RPMI7951 (cell line): ENCODE data around the gene USE1. TPM values are rescaled to one million over a fixed set of nuclear protein-coding genes. Genes with fewer than 3 reads are reported as not detected.

Experiments
- DNase-seq: peaks from one replicate; pipeline ENCODE4 v3.0.0-alpha.2; 2012; ENCODE audit warnings: low read depth
- total RNA-seq: library from RNA; depleted of rRNA; stranded (reverse); fragments of >200 nt; shearing (Covaris generic); gene quantifications from 2 replicates; pipeline ENCODE4 v1.2.3, GENCODE V29; 2014

USE1 gene
- total RNA-seq, 1 experiment from 2014 or later, result 38.6 TPM

GRCh38 chr19:17235971-17236777, 21.0 kb downstream of the USE1 start:
- DNase-seq, result peak; percentile 60

- DNase-seq, result no peak
These were observed 21.8 kb downstream of the USE1 start for GRCh38 chr19:17236811-17237543.

DNA sequence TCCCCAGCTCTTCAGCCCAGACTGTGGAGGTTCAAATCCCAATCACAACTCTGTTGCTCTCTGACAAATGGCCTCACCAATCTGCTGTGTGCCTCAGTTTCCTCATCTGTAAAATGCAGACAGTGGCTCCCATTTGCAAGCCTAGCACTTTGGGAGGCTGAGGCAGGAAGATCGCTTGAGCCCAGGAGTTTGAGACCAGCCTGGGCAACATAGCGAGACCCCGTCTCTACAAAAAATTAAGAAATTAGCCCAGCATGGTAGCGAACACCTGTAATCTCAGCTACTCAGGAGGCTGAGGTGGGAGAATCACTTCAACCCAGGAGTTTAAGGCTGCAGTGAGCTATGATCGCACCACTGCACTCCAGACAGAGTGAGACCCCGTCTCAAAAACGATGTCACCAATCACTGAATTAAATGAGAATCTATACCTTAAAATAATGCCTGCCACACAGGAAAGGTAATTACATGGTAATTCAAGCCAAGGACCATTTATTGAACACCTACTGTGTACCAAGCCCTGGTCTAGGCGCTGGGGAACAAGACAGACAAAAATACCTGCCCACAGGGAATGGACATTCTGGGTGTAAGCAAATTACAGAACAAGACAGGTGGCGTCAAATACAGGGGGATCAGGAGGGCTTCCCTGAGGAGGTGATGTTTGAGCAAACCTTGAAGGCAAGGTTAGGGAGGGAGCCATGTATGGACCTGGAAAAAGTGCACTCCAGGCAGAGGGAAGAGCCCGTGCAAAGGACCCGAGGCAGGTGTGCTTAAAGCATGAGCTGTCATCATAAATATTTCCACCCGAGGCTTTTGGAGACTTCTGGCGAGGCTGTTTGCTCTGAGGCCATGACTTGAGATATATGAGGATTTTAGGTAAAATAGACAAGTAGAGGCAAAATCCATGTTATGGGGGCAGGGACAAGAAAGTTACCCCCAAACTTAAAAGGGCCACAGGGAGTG, 22.9 kb downstream of the USE1 start:
- no peak for DNase-seq

- no peak for DNase-seq
These were observed 25.1 kb downstream of the USE1 start for GRCh38 chr19:17240062-17240752.

DNA sequence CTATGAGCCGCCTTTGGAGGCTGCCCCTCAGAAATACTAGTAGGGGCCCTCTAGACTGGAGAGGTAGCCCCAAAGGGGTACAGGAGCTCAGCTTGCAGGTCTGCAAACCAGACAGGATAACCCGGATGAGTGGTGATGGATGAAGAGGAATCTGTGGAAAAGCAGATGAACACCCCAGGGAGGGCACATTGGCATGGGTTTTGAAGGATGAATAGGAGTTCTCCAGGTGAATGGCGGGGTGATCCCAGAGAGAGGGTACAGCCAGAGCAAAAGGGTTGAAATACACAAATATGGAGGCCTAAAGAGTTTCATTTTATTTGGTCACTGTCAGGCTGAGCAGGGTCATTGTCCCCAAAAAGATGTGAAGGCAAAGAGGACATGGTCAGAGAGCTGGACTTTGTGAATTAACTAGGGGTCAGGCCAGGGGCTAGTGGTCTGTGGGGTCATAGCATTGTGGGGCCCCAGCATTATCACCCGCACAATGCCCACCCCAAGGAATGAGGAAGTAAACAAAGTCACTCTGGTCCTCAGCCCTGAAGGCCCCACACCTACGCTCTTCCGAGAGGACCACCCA, 25.8 kb downstream of the USE1 start:
- DNase-seq, result no peak

DNA sequence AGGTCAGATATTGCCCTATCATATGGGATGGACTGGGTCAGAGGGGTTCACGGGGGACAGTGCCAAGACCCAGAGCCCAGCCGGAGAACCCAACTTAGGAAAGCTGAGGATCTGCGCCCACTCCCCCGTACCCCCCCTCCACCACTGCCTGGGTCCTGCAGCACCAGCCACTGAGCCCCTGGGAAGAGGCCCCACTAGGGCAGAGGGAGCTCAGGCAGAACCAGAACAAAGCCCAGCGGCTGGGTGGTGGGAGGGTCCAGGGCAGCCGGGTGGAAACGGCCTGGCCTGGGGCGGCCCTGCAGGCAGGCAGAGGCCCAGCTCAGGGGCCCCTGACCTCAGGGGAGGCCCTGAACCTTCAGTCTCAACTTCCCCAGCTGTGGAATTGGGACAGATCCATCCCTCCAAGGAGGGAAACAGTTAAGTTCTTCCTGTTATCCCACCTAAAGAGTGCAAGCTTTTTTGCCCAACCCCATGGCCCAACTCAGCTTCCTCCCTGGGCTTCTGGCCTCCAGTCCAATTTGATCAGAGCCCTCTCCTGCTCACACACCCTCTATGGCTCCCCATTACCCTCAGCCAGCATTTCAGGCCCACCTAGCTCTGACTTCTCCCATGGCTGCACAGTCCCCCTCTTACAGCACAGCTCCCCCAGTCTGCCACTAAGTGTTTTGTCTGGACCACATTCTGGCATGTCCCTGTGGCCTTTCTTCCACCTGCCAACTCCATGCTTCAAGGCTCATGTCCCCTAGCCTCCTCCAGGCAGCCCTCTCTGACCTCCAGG, 27.5 kb downstream of the USE1 start:
- no peak for DNase-seq

DNA sequence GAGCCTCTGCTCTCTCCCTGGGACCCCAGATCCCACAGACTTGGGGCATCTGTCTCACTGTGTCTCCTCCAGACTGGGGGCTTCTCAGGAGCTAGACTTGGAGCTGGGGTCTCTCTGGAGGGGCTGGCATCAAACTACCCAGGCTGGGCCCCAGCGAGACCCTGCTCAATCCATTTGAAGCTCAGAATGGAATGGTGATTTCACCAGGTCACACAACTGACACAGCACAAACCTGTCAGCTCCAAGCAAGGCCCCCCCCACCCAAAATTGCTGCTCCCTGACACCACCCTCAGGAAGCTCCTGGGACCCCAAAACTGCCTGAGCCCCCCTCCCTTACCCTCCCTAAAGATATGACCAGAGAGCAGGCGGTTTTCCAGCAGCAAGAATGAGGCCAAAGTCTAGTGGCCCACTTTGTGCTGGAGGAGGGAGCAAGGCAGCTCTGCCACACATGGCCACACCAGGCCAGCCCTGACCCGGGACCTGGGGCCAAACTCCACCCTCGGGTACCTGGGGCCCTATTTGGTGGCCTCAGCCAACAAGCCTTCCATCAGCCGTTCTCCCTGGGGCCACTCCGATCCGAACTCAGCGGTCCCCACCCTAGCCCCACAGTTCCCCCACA, 28.2 kb downstream of the USE1 start:
- no peak for DNase-seq

DNA sequence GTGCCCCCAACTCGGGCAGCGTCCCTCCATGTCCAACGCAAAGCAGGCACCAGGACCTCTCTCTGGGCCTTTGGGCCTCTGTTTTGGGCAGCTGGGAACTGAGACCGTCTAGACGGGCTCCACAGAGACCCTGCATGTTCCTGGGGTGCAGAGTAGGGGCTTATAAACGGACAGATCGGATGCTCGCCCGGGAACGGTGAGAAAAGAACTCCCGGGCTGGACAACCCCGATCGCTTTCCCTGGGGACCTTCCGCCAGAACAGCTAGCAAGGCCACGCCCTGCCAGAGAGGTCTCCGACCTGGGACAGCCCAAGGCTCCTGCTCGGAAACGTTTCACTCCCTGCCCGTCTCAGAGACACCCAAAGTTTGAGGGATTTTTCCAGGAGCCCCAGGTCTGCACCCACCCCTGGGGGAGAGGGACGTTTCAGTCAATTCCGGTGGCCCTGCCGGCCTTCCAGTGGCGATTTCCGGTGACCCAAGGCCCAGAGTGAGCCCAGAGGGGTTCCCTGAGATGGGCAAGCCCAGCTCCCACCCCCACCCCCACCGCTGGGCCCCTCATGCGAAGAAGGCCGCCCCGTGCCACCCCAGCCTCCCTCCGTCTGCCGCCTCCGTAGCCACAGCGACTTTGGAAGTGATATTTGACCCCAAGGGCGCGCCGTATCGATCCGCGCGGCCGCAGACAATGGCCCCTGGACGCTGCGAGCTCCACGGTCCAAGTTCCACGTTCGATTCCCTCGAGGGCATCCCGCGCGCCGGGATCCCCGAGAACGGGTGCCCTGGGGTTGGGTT, 28.9 kb downstream of the USE1 start:
- peak; percentile 60 for DNase-seq

GRCh38 chr19:17244618-17245534, 29.7 kb downstream of the USE1 start:
- no peak for DNase-seq

GRCh38 chr19:17245535-17245984, 30.4 kb downstream of the USE1 start, which contains the start of gene NR2F6:
Gene NR2F6, minus strand, starts transcription at chr19:17245919. Its CDS starts 699 bp downstream, at chr19:17245220.
- no peak for DNase-seq

DNA sequence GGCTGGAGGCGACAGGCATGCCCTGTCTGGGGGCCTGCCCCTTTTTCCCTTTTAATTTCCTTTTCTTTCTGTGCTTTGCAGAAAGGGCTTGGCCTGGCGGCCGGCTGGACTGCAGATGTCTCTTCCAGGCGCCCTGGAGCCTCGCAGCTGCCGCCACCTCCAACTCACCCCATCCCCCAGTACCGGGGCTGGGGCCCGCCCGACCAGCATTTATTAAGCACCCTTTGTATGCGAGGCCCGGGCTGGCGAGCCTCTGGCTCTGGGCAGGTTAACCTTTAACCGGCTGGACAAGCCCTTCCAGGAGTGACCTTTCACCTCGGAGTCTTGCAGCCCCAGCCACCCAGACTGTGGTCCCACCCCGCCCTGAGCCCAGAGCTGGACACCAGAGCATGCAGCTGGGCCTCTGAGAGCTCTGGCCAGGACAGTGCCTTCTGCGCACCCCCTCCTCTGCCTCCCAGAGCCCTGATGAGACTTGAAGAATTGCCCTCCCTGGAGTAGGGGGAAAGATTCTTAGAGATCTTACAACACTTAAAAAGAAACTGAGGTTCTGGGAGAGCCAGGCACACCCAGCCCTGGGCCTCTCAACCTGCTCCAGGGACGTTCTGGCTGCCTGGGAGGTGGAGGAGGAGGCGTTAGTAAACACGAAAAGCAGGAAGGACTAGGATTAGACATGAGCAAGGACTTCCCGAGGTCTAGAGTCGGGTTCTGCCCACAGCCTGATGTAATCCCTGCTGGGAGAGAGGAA, 31.7 kb downstream of the USE1 start:
- DNase-seq, result no peak

DNA sequence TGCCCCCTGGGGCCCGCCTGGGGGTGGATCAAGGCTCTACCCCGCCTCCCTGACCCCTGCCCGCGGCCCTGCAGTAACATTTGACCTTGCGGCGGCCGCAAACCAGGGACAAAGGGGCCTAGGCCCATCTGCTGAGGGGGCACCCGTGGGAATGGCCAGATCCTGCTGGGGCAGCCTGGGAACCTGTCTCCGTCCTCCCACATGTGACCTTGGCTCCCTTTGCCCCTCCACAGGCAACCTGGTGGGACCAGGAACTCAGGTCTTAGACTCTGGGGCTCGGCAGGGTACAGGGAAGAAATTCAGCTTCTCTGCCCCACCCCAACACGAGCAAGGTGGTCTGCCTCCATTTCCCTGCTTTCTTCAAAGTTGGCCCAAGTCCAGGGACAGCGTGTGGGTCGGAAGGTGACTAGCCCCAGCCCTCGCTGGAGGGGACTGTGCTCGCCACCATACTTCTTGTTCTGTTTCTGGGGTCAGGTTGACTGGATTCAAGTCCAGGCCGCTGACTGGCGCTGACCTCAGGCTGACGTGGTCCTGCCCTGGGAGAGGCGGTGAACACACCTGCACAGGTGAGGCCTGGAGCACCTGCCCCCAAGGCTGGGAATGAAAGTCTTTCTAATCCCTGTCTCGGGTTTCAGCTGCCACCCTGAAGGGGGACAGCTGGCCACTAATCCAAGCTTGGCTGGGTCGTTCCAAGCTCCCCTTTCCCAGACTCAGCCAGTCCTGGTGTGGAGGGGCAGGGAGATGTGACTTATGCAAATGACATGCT, 33.0 kb downstream of the USE1 start:
- DNase-seq, result no peak

DNA sequence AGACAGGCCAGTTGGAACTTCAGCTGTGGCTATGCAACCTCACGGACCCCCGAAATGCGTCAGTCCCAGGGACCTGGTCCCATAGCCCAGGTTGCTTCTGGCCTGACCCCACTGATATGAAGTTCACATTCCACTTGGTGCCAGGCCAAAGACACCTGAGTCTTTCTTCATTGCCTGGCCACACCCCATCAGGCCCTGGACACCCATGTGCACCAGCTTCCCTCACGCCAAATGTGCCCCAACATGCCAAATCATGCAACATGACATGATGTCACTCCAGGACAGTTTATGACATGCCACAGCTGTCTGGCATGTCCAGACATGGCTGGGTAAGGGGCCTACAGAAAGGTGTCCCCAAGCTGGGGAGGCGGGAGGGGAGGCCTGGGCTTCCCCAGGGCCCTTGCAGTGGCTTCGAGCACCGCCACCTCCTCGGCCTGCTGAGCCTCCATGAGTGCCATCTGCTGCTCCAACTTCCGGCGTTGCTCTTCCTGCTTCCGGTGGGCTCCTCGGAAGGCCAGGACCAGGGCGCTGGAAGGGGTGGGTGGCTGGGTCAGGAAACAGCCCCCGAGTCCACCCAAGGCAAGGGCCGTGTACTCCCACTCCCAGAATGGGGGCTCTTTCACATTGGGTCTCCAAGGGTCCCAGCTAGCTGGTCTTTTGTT, 34.9 kb downstream of the USE1 start:
- DNase-seq, result no peak

- no peak for DNase-seq
These were observed 39.5 kb downstream of the USE1 start for GRCh38 chr19:17254636-17255035.

GRCh38 chr19:17255150-17255621, 40.0 kb downstream of the USE1 start:
- no peak for DNase-seq
